RWPE2 (cell line): ENCODE data around the gene CLEC17A.
"Not testable (repeated sequence)": the region's sequence is repeated elsewhere in the genome, so short reads cannot be mapped to it uniquely, and the experiment has no call there.

Experiments
- ATAC-seq: fragments of 200-7000 bp; cut with Tn5 transposase; 3 replicates; pipeline ENCODE4 v1.9.1; 2021; ENCODE audit warnings: low read depth
- DNase-seq: peaks from one replicate; pipeline ENCODE4 v3.0.0-alpha.2; 2020; ENCODE audit warnings: low spot score
- H3K27ac ChIP-seq: fragments of 450-650 bp; 2 replicates; pipeline ENCODE4 v1.5.1; 2017; ENCODE audit warnings: mild to moderate bottlenecking; ENCODE audit not compliant: poor library complexity, severe bottlenecking
- H3K27me3 ChIP-seq: fragments of 250-450 bp; sonication (Bioruptor Pico); 2 replicates; pipeline ENCODE4 v1.5.1; 2021; ENCODE audit warnings: mild to moderate bottlenecking, moderate library complexity; ENCODE audit not compliant: insufficient read depth, poor library complexity, severe bottlenecking
- H3K36me3 ChIP-seq: fragments of 250-450 bp; sonication (Bioruptor Pico); 2 replicates; pipeline ENCODE4 v1.5.1; 2020; ENCODE audit warnings: low read depth, mild to moderate bottlenecking, moderate library complexity
- H3K4me1 ChIP-seq: fragments of 250-450 bp; sonication (Bioruptor Pico); 2 replicates; pipeline ENCODE4 v1.5.1; 2021; ENCODE audit warnings: mild to moderate bottlenecking, moderate library complexity; ENCODE audit not compliant: insufficient read depth, poor library complexity, severe bottlenecking
- H3K4me3 ChIP-seq: fragments of 250-450 bp; sonication (Bioruptor Pico); 2 replicates; pipeline ENCODE4 v1.5.1; 2021; ENCODE audit warnings: mild to moderate bottlenecking, moderate library complexity; ENCODE audit not compliant: severe bottlenecking
- H3K9me3 ChIP-seq: fragments of 250-450 bp; sonication (Bioruptor Pico); 2 replicates; pipeline ENCODE4 v1.5.1; 2021; ENCODE audit warnings: mild to moderate bottlenecking, moderate library complexity; ENCODE audit not compliant: severe bottlenecking
- CTCF ChIP-seq: fragments of 450-650 bp; IDR thresholded peaks from one replicate; pipeline ENCODE4 v1.5.1; 2017; ENCODE audit warnings: mild to moderate bottlenecking, moderate library complexity; ENCODE audit not compliant: poor library complexity, severe bottlenecking

CLEC17A gene

GRCh38 chr19:14599548-14600147 lies 16.8 kb downstream of the CLEC17A start:
- Histone ChIP-seq H3K4me1 (no peaks in the 10 kb centered on the region), H3K9me3 (no peaks in the 10 kb centered on the region), H3K27ac (no peak overlapping the region), H3K4me3 (no peak overlapping the region), H3K36me3 (no peaks in the 10 kb centered on the region), H3K27me3 (no peaks in the 10 kb centered on the region)
- ATAC-seq (no peak), DNase-seq (no peak)
- no peak for TF ChIP-seq CTCF

GRCh38 chr19:14603990-14604387 lies 21.1 kb downstream of the CLEC17A start:
- ATAC-seq: no peak
- DNase-seq: no peak
- no peaks in the 10 kb centered on the region for H3K9me3 ChIP-seq

GRCh38 chr19:14606627-14607026 lies 23.7 kb downstream of the CLEC17A start:
- no peaks in the 10 kb centered on the region for H3K4me1 ChIP-seq
- no peak overlapping the region for H3K4me3 ChIP-seq
- no peak for ATAC-seq
- DNase-seq: no peak
- no peaks in the 10 kb centered on the region for H3K27me3 ChIP-seq
- H3K9me3 ChIP-seq: no peaks in the 10 kb centered on the region
- H3K27ac ChIP-seq: no peak overlapping the region
- no peak for TF ChIP-seq CTCF
- H3K36me3 ChIP-seq: no peaks in the 10 kb centered on the region

More at GRCh38 chr19:14603990-14604387, 21.1 kb downstream of the CLEC17A start:
- H3K27ac ChIP-seq: no peak overlapping the region
- H3K36me3 ChIP-seq: no peaks in the 10 kb centered on the region
- no peak overlapping the region for H3K4me3 ChIP-seq
- no peaks in the 10 kb centered on the region for H3K4me1 ChIP-seq
- H3K27me3 ChIP-seq: no peaks in the 10 kb centered on the region
- no peak for TF ChIP-seq CTCF

- no peaks in the 10 kb centered on the region for H3K36me3 ChIP-seq
- H3K27me3 ChIP-seq: no peaks in the 10 kb centered on the region
- ATAC-seq (no peak), DNase-seq (no peak)
- TF ChIP-seq CTCF: no peak
- H3K4me3 ChIP-seq: no peak overlapping the region
- no peaks in the 10 kb centered on the region for H3K9me3 ChIP-seq
- no peaks in the 10 kb centered on the region for H3K4me1 ChIP-seq
- H3K27ac ChIP-seq: no peak overlapping the region
Measured at GRCh38 chr19:14611051-14611450, 28.2 kb downstream of the CLEC17A start.

GRCh38 chr19:14612242-14612641 lies 29.4 kb downstream of the CLEC17A start:
- not testable (repeated sequence) for ATAC-seq, H3K27me3 ChIP-seq, H3K9me3 ChIP-seq, H3K27ac ChIP-seq, H3K4me3 ChIP-seq, DNase-seq, H3K4me1 ChIP-seq, H3K36me3 ChIP-seq
